HG03175 (cell line): Measurements from ENCODE around the gene ANGPTL8.

ENCODE experiments used
- ATAC-seq: cut with Tn5 transposase; IDR thresholded peaks from one replicate; pipeline ENCODE4 v1.9.1; 2021; ENCODE audit warnings: mild to moderate bottlenecking, moderate library complexity; ENCODE audit not compliant: unreplicated experiment

The ANGPTL8 gene

GRCh38 chr19:11257846-11258380, 18.5 kb downstream of the ANGPTL8 start:
- no peak for ATAC-seq

- ATAC-seq, result no peak
These were observed 21.6 kb downstream of the ANGPTL8 start for GRCh38 chr19:11260996-11261395.

- ATAC-seq, result no peak
These were observed 22.1 kb downstream of the ANGPTL8 start for GRCh38 chr19:11261431-11261970.

DNA sequence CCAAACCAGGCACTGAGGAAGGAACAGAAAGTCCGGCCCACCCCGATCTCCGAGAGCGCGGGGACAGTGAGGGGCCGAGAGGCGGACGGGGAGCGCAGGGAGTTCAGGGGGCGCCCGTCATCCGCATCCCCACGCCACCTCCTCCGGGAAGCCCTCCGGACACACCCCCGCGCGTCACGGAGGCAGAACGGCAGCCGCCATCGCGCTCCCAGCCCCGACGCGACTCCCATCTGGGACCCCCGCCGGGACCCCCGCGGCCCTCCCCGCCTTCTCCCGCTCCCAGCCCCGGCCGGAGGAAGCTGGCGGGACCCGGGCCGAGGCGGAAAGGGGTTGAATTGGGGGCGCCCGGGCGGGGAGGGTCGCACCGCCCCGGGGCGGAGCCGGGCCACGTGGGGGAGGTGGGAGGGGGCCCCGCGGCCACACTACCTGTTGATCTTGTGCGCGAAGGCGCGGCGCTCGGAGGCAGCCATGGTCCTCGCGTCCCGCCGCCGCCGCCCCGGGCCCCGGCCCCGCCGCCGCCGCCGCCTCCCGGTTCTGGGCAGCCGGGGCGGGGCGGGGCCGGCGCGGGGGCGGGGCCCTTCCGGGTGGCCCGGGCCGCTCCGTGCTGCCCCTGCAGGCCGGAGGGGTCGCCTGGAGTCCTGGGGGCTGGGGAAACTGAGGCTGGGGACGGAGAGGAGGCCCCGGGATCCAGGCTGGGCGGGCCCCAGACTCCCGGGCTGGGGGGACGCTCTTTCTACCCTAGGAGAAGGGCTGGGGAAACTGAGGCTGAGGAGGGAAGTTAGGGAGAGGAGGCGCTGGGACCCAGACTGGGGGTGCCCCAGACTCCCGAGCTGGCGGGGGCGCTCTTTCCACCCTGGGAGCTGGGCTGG, 22.8 kb downstream of the ANGPTL8 start, which contains the start of gene DOCK6:
TSS of gene DOCK6 (minus strand) at position 554 of the 869 bp plus-strand sequence. CDS start at position 470, 84 bp downstream.
- ATAC-seq, result no peak

- ATAC-seq, result no peak
These were observed 24.3 kb downstream of the ANGPTL8 start for GRCh38 chr19:11263726-11264125.

DNA sequence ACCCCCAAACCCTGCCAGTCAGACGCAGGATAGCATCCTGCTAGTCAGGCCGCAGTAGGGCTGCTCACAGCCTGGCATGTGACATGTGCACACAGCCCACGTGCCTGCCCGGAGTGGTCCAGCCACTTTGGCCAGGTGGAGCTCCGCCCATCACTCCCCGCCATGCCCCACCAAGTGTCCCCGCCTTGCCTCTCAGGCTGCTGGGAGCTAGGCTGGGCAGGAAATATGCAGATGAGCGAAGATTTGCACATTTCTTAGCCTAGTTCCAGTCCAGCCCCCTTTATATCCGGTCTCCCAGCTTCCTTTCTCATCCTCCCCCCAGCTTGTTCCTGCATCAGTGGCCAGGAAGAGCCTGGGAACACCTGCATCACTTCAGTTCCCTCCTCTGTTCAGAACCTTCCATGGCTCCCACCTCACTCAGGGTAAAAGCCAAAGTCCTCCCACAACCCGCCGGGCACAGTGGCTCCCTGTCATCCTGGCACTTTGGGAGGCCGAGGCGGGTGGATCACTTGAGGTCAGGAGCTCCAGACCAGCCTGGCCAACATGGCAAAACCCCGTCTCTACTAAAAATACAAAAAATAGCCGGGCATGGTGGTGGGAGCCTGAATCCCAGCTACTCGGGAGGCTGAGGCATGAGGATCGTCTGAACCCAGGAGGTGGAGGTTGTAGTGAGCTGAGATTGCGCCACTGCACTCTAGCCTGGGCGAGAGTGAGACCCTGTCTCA, 25.2 kb downstream of the ANGPTL8 start:
- no peak for ATAC-seq

GRCh38 chr19:11265177-11265784, 25.9 kb downstream of the ANGPTL8 start:
- ATAC-seq, result no peak

- ATAC-seq, result no peak
These were observed 26.4 kb downstream of the ANGPTL8 start for GRCh38 chr19:11265785-11266236.

DNA sequence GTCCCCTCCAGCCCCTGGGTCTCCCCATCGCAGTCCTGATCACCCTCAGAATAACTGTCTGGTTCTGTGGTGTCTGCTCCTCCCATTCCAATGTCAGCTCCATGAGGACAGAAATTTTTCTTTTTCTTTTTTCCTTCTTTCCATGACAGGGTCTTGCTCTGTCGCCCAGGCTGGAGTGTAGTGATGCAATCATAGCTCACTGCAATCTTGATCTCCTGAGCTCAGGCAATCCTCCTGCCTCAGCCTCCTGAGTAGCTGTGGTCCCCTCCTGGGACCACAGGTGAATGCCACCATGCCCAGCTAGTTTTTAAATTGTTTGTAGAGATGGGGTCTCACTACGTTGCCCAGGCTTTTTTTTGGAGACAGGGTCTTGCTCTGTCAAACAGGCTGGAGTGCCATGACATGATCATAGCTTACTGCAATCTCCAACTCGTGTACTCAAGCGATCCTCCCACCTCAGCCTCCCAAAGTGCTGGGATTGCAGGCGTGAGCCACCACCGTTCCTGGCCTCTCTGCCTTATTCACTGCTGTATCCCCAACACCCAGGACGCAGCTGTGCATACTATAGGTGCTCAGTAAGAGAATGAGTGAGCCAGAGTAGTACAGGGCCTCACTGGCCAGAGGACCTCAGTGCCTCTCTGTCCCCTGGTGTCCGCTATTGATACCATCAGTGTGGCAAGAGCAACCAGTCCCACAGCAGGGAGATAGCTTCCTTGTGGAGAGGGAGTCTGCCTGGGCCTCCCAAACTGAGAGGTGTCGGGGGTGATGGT, 28.1 kb downstream of the ANGPTL8 start:
- no peak for ATAC-seq

GRCh38 chr19:11268783-11269267, 29.4 kb downstream of the ANGPTL8 start:
- ATAC-seq, result no peak

DNA sequence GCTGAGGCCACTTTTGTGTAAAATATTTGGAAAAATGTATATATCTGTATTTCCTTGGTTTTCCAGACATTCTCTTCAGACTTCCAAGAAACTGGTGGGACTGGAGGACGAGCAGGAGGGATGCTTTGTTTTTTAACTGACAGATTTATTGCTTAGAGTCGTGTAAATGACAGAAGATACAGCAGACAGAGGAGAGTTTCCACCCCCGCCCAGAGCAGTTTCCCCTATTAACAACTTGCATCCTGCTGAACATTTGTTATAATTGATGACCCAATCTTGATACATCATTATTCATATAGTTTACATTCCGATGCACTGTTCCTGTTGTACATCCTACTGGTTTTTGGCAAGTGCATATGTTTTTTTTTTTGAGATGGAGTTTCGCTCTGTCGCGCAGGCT, 30.0 kb downstream of the ANGPTL8 start:
- no peak for ATAC-seq

- ATAC-seq, result no peak
These were observed 33.9 kb downstream of the ANGPTL8 start for GRCh38 chr19:11273296-11273695.

DNA sequence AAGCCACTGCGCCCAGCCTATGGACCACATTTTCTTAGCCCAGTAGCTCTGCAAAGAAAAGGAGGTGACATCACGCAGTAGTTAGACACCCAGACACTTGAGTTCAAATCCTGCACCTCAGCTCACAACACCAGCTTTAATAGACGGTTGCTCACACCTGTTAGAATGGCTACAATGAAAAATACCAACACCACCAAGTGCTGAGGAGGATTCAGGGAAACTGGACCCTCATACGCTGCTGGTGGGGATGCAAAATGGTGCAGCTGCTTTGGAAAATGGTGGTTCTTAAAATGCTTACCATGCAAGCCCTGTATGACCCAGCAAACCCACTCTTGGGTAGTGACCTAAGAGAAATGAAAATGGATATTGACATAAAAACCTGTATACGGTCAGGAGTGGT, 34.6 kb downstream of the ANGPTL8 start:
- ATAC-seq, result no peak

GRCh38 chr19:11274533-11275086, 35.2 kb downstream of the ANGPTL8 start:
- no peak for ATAC-seq

- no peak for ATAC-seq
These were observed 39.3 kb downstream of the ANGPTL8 start for GRCh38 chr19:11278670-11279069.

- no peak for ATAC-seq
These were observed 40.3 kb downstream of the ANGPTL8 start for GRCh38 chr19:11279505-11280236.

GRCh38 chr19:11281356-11282049, 42.1 kb downstream of the ANGPTL8 start:
- no peak for ATAC-seq

DNA sequence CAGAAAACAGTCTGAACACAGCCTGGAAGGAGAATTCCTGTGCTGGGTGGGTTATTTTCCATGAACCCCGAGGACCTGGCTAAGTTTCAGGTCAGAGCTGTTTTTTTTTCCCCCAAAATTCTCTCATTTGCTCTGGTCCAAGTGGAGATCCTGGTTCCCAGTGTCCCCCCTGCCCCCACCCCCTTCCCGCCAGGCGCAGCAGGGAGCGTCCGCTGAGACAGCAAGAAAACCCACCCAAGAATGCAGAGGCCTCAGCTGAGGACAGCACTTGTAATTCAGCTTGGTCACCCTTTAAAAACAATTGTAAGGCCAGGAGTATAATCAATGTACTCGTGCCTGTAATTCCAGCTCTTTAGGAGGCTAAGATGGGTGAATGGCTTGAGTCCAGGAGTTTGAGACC, 45.1 kb downstream of the ANGPTL8 start:
- no peak for ATAC-seq
